HepG2 (cell line): ENCODE measurements around the gene ANO2. TPM values are rescaled to one million over a fixed set of nuclear protein-coding genes. Genes with fewer than 3 reads are reported as not detected.

ENCODE experiments used
- ATAC-seq: fragments of 200-7000 bp; cut with Tn5 transposase; 3 replicates; pipeline ENCODE4 v1.9.1; 2020; ENCODE audit warnings: mild to moderate bottlenecking, moderate library complexity
- BruUV-seq: library from RNA; stranded (reverse); fragments of 400-500 nt; replicated peaks from 2 replicates; lab custom pipeline; 2021; lab: Mats Ljungman, UMichigan
- CTCF ChIA-PET: fragments of 300-600 bp; formaldehyde crosslinking; extraction: SDS; loops from one replicate; lab custom pipeline; 2021; ENCODE audit warnings: low total read pairs, inconsistent platforms, low intra/inter-chr PET ratio; lab: Yijun Ruan, JAX
- POLR2A ChIA-PET: fragments of 350-600 bp; sonication (Branson Sonifier 250); formaldehyde crosslinking; loops from one replicate; lab custom pipeline; 2020; ENCODE audit warnings: antibody characterized with exemption, inconsistent platforms; lab: Yijun Ruan, JAX
- DNase-seq: peaks from one replicate; pipeline ENCODE4 v3.0.0-alpha.2; 2015; ENCODE audit warnings: low spot score
- FAIRE-seq: peaks from 3 replicates; lab custom pipeline; 2011; peaks lifted over from hg19 to GRCh38; lab: Jason Lieb, UNC
- H2AFZ ChIP-seq: one replicate; pipeline ENCODE4 v1.6.1; 2011; ENCODE audit warnings: low read length, inconsistent platforms
- H3K27ac ChIP-seq: fragments of 300-600 bp; 3 replicates; pipeline ENCODE4 v1.8.0; 2011; ENCODE audit warnings: mixed run types, mild to moderate bottlenecking, mixed read lengths, low read length, inconsistent platforms; ENCODE audit not compliant: insufficient read depth; ENCODE audit errors: extremely low read length
- H3K27me3 ChIP-seq, 2 experiments: fragments of 200-600 bp in 1 of 2; 2 replicates in 1 of 2; 3 replicates in 1 of 2; pipeline versions ENCODE4 v1.6.0 to v1.8.0; 2011; ENCODE audit warnings: low read length in 2 of 2, mild to moderate bottlenecking in 2 of 2, moderate library complexity in 2 of 2, inconsistent platforms in 1 of 2; ENCODE audit not compliant: insufficient read depth in 2 of 2, control insufficient read depth in 1 of 2
- H3K36me3 ChIP-seq, 2 experiments: fragments of 200-600 bp in 1 of 2; replicated peaks in 1 of 2; 2 replicates in 1 of 2; 3 replicates in 1 of 2; pipeline versions ENCODE4 v1.5.1 to v1.8.0; 2011; ENCODE audit warnings: low read length in 2 of 2, inconsistent platforms in 1 of 2; ENCODE audit not compliant: insufficient read depth in 2 of 2, control insufficient read depth in 1 of 2
- H3K4me1 ChIP-seq: 2 replicates; pipeline ENCODE4 v1.5.1; 2012; ENCODE audit warnings: low read length, inconsistent platforms; ENCODE audit not compliant: insufficient read depth
- H3K4me2 ChIP-seq: 2 replicates; pipeline ENCODE4 v1.6.0; 2011; ENCODE audit warnings: low read depth, low read length, inconsistent platforms
- H3K4me3 ChIP-seq, 3 experiments: fragments of 200-600 bp in 1 of 3; sonication (generic), shearing (Covaris generic) in 1 of 3; replicated peaks in 1 of 3; 2 replicates each; pipeline ENCODE4 v1.5.1; 2011 to 2016; ENCODE audit warnings: low read length in 3 of 3, inconsistent platforms in 2 of 3, low read depth in 2 of 3, mild to moderate bottlenecking in 2 of 3, control low read depth in 1 of 3, mixed read lengths in 1 of 3; ENCODE audit not compliant: insufficient read depth in 1 of 3
- H3K79me2 ChIP-seq: one replicate; pipeline ENCODE4 v1.6.1; 2011; ENCODE audit warnings: low read length, inconsistent platforms; ENCODE audit not compliant: insufficient read depth
- H3K9ac ChIP-seq: 2 replicates; pipeline ENCODE4 v1.6.0; 2011; ENCODE audit warnings: mild to moderate bottlenecking, low read depth, low read length, inconsistent platforms; ENCODE audit not compliant: insufficient read depth
- H3K9me3 ChIP-seq: 2 replicates; pipeline ENCODE4 v1.5.1; 2012; ENCODE audit warnings: mild to moderate bottlenecking, low read length
- H4K20me1 ChIP-seq: 2 replicates; pipeline ENCODE4 v1.6.0; 2011; ENCODE audit warnings: inconsistent platforms, mild to moderate bottlenecking, low read length, moderate library complexity; ENCODE audit not compliant: insufficient read depth
- EZH2 ChIP-seq: conservative IDR thresholded peaks from 2 replicates; pipeline ENCODE4 v1.6.1; 2012; ENCODE audit warnings: mild to moderate bottlenecking, low read depth, low read length, moderate library complexity
- GATAD2A ChIP-seq: IDR thresholded peaks from 2 replicates; pipeline ENCODE4 v1.6.1; 2016
- KDM3A ChIP-seq: IDR thresholded peaks from 2 replicates; pipeline ENCODE4 v1.6.1; 2018; ENCODE audit warnings: low read depth, missing compliant biosample characterization
- KIAA2018 ChIP-seq: sonication (generic); formaldehyde crosslinking; IDR thresholded peaks from 2 replicates; pipeline ENCODE4 v1.5.0; 2020; ENCODE audit warnings: mild to moderate bottlenecking, missing genetic modification reagents, borderline replicate concordance
- MIER2 ChIP-seq: IDR thresholded peaks from 2 replicates; pipeline ENCODE4 v1.6.1; 2016; ENCODE audit warnings: missing biosample characterization, missing genetic modification reagents
- NFE2L2 ChIP-seq: fragments of 150-350 bp; IDR thresholded peaks from 2 replicates; pipeline ENCODE4 v1.6.1; 2014; ENCODE audit warnings: low read length
- SNRNP70 ChIP-seq: fragments of 200-400 bp; formaldehyde crosslinking; IDR thresholded peaks from 2 replicates; pipeline ENCODE4 v1.6.1; 2017; ENCODE audit warnings: mild to moderate bottlenecking, low read depth, low read length, moderate library complexity
- THYN1 ChIP-seq: sonication (generic); formaldehyde crosslinking; IDR thresholded peaks from 2 replicates; pipeline ENCODE4 v1.8.1; 2023; ENCODE audit warnings: low read depth, mild to moderate bottlenecking, moderate library complexity, missing genetic modification reagents, borderline replicate concordance
- ZNF12 ChIP-seq: sonication (generic); formaldehyde crosslinking; IDR thresholded peaks from 2 replicates; pipeline ENCODE4 v1.5.0; 2020; ENCODE audit warnings: missing genetic modification reagents
- ZNF253 ChIP-seq: sonication (generic); formaldehyde crosslinking; IDR thresholded peaks from 2 replicates; pipeline ENCODE4 v1.8.0; 2022; ENCODE audit warnings: mild to moderate bottlenecking, missing genetic modification reagents, borderline replicate concordance
- ZSCAN29 ChIP-seq: sonication (generic); formaldehyde crosslinking; conservative IDR thresholded peaks from 2 replicates; pipeline ENCODE4 v1.4.0; 2020; ENCODE audit warnings: mild to moderate bottlenecking, missing genetic modification reagents
- WGBS: methylation state at CpG from one replicate; pipeline ENCODE4 v1.1.6; 2017; ENCODE audit warnings: low lambda C conversion rate; 5-methylcytosine and 5-hydroxymethylcytosine counted together
- in situ Hi-C: cut with HindIII; loops from 2 replicates; pipeline ENCODE4 v1.10.0; 2017; ENCODE audit warnings: low pct_unique_long_range_greater_than_20kb; ENCODE audit not compliant: extremely low pct_ligation_motif_present
- intact Hi-C: fragments of 100-400 bp; cut with micrococcal nuclease; formaldehyde crosslinking; loops from one replicate; pipeline ENCODE4 v1.10.0; 2022; ENCODE audit not compliant: unreplicated experiment
- polyA plus RNA-seq, 8 experiments: library from polyadenylated mRNA; depleted of rRNA in 3 of 8; stranded (reverse) in 7 of 8; unstranded in 1 of 8; fragments of >200 nt; fragmentation: Illumina TruSeq in 4 of 8; extraction: Trizol in 4 of 8; gene quantifications; 2 replicates each; pipeline versions ENCODE4 v1.2.1 to v1.2.3, GENCODE V29; 2011 to 2016; ENCODE audit warnings: low read depth in 4 of 8, missing spikeins in 1 of 8, mixed read lengths in 1 of 8; ENCODE audit not compliant: insufficient read depth in 1 of 8
- total RNA-seq, 5 experiments: library from RNA; depleted of rRNA; stranded (reverse); fragments of >200 nt; fragmentation: Illumina TruSeq; extraction: Trizol; gene quantifications; 2 replicates each; pipeline ENCODE4 v1.2.3, GENCODE V29; 2016; ENCODE audit warnings: low read depth in 1 of 5

ANO2 gene
- total and polyA plus RNA-seq, 2 of the 13 experiments (the other 11 are each of a cell fraction or from before 2014, with no cell fraction given): 0.18 TPM; not detected in 1

- H3K36me3 ChIP-seq: no peaks in the 10 kb centered on the region
- H4K20me1 ChIP-seq: no peaks in the 10 kb centered on the region
- H3K9me3 ChIP-seq: no peaks in the 10 kb centered on the region
- no peaks in the 10 kb centered on the region for H3K79me2 ChIP-seq
- POLR2A ChIA-PET: no interaction called here
- H3K27me3 ChIP-seq: peaks cover 4 to 22% of the 10 kb centered on the region in 2 experiments; a peak in 4 of 5 replicates
- no peak overlapping the region for H2AFZ ChIP-seq
- no peak overlapping the region for H3K9ac ChIP-seq
- H3K4me2 ChIP-seq: no peak overlapping the region
- 36% methylated on average over 4 of the region's 4 CpGs for WGBS
- H3K27ac ChIP-seq: no peak overlapping the region
- FAIRE-seq (no peak), DNase-seq (no peak), ATAC-seq (no peak)
- CTCF ChIA-PET: no interaction called here
- H3K4me3 ChIP-seq: no peak overlapping the region
- no peaks in the 10 kb centered on the region for H3K4me1 ChIP-seq
- intact Hi-C loops: no loop called here
- TF ChIP-seq ZSCAN29 (CRISPR knock-in tag): no peak
- in situ Hi-C loops: no loop called here
- BruUV-seq: no TSS peak
These were observed 17.1 kb downstream of the ANO2 start for GRCh38 chr12:5927732-5928516.

GRCh38 chr12:5925646-5926045 lies 19.4 kb downstream of the ANO2 start:
- WGBS: 0% methylated on average over 5 of the region's 9 CpGs
- no peak overlapping the region for H3K27ac ChIP-seq
- no peak overlapping the region for H3K9ac ChIP-seq
- in situ Hi-C loops: no loop called here
- intact Hi-C loops: no loop called here
- no peak for DNase-seq
- H4K20me1 ChIP-seq: no peaks in the 10 kb centered on the region
- FAIRE-seq: no peak
- POLR2A ChIA-PET: no interaction called here
- no peak overlapping the region for H2AFZ ChIP-seq
- no peaks in the 10 kb centered on the region for H3K79me2 ChIP-seq
- BruUV-seq: no TSS peak
- H3K4me1 ChIP-seq: no peaks in the 10 kb centered on the region
- H3K4me2 ChIP-seq: no peak overlapping the region
- H3K4me3 ChIP-seq: no peak overlapping the region
- H3K9me3 ChIP-seq: no peaks in the 10 kb centered on the region
- no peak for ATAC-seq
- H3K36me3 ChIP-seq: no peaks in the 10 kb centered on the region
- H3K27me3 ChIP-seq: peaks cover 4 to 22% of the 10 kb centered on the region in 2 experiments; a peak in 4 of 5 replicates
- CTCF ChIA-PET: no interaction called here
- no peak for TF ChIP-seq KDM3A (CRISPR knock-in tag)
- no peak for TF ChIP-seq MIER2 (CRISPR knock-in tag)
- no peak for TF ChIP-seq EZH2
- TF ChIP-seq ZNF253 (CRISPR knock-in tag): no peak
- TF ChIP-seq ZNF12 (CRISPR knock-in tag): no peak
- no peak for TF ChIP-seq SNRNP70
- no peak for TF ChIP-seq THYN1 (CRISPR knock-in tag)
- TF ChIP-seq GATAD2A (CRISPR knock-in tag): no peak
- TF ChIP-seq NFE2L2: no peak
- no peak for TF ChIP-seq KIAA2018
